CD4-positive, alpha-beta T cell treated with Interleukin-17A for 1 hour (primary cell): ENCODE measurements around the gene C10orf67.
"Not testable (repeated sequence)": the region's sequence is repeated elsewhere in the genome, so short reads cannot be mapped to it uniquely, and the experiment has no call there.

Experiments used
- DNase-seq: peaks from one replicate; pipeline ENCODE4 v3.0.0-alpha.2; 2020

The C10orf67 gene

GRCh38 chr10:23362069-23362830, 17.7 kb upstream of the C10orf67 start:
- no peak for DNase-seq

GRCh38 chr10:23361665-23362064, 17.1 kb upstream of the C10orf67 start:
- no peak for DNase-seq

GRCh38 chr10:23359692-23360380, 15.2 kb upstream of the C10orf67 start:
- DNase-seq: no peak

- DNase-seq: no peak
Observed at GRCh38 chr10:23358357-23358756, 13.8 kb upstream of the C10orf67 start.

GRCh38 chr10:23354630-23355279, 10.2 kb upstream of the C10orf67 start:
- no peak for DNase-seq

- DNase-seq: no peak
Observed at GRCh38 chr10:23351926-23352519, 7.4 kb upstream of the C10orf67 start.

- not testable (repeated sequence) for DNase-seq
Observed at GRCh38 chr10:23350706-23351105, 6.1 kb upstream of the C10orf67 start.

- DNase-seq: no peak
Observed at GRCh38 chr10:23345861-23346260, 1.3 kb upstream of the C10orf67 start.

GRCh38 chr10:23343591-23344240, 881 bp downstream of the C10orf67 start:
- DNase-seq: peak; percentile 46

- DNase-seq: peak; percentile 25
Observed at GRCh38 chr10:23342213-23342884, 2.2 kb downstream of the C10orf67 start.

GRCh38 chr10:23341004-23341403, 3.6 kb downstream of the C10orf67 start:
- DNase-seq: peak; percentile 37

GRCh38 chr10:23340354-23340753, 4.2 kb downstream of the C10orf67 start:
- no peak for DNase-seq

GRCh38 chr10:23338886-23339285, 5.7 kb downstream of the C10orf67 start:
- DNase-seq: no peak

GRCh38 chr10:23338155-23338828, 6.3 kb downstream of the C10orf67 start:
- DNase-seq: no peak

GRCh38 chr10:23337616-23338015, 7.0 kb downstream of the C10orf67 start:
- no peak for DNase-seq

GRCh38 chr10:23331567-23332301, 12.9 kb downstream of the C10orf67 start:
- no peak for DNase-seq

GRCh38 chr10:23330948-23331347, 13.6 kb downstream of the C10orf67 start:
- no peak for DNase-seq

- no peak for DNase-seq
Observed at GRCh38 chr10:23326544-23327307, 17.9 kb downstream of the C10orf67 start.

- no peak for DNase-seq
Observed at GRCh38 chr10:23325132-23325531, 19.5 kb downstream of the C10orf67 start.

GRCh38 chr10:23324351-23324750, 20.2 kb downstream of the C10orf67 start:
- DNase-seq: no peak
